ENCODE results near the gene PTCRA. TPM values are rescaled to one million over a fixed set of nuclear protein-coding genes. Genes with fewer than 3 reads are reported as not detected.
A peak's percentile ranks its signal among the peaks of the same experiment; 100 is the strongest.
"Not testable (repeated sequence)": the region's sequence is repeated elsewhere in the genome, so short reads cannot be mapped to it uniquely, and the experiment has no call there.

PTCRA gene
- total RNA-seq, 2 experiments from 2014 or later, result not detected

DNA sequence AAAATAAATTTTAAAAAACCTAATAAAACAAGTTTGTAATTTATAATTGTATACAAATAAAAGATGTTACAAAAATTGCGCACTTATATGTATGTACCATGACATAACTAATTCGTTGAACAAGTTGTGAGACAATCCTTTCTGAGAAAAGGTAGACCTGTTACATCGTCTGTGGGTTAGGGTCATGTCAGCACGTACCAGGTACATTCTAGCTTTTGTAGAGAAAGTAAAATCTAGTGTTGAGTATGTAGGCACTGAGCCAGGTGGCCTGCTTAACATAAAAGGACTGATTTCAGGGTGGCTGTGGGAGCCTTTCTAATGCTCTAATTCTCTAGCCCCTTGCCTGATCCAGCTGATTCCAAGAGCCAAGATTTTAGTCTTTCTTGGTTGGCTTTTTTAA is 26.0 kb upstream of the PTCRA start:
- Mint-ChIP-seq H3K27me3 (no peaks in the 10 kb centered on the region), H3K4me3 (peak overlapping the region; percentile 88), H3K36me3 (peaks cover 25% of the 10 kb centered on the region), H3K4me1 (ENCODE audit: low read depth) (peaks cover 25% of the 10 kb centered on the region), H3K27ac (peak overlapping the region; percentile 94), H3K9me3 (no peaks in the 10 kb centered on the region)
- POLR2A ChIA-PET, result interaction anchor here (1.3 to 3.0 kb wide), 3 partner anchors 10 to 144 kb away, joined by 4 to 36 read pairs (median 8); partner anchors contain the start of genes RPL7L1 and TBCC
- CTCF ChIA-PET, result interaction anchor here (1.6 to 2.3 kb wide), 2 partner anchors 228 to 253 kb away, joined by 6 to 7 read pairs; no protein-coding TSS in a partner anchor
- intact Hi-C loops (cut with micrococcal nuclease), result loop anchor here (1.0 to 5.0 kb wide), 6 partner anchors 11 to 1357 kb away; partner anchors contain the start of genes CNPY3, HSP90AB1, RPL7L1 and TBCC
- DNase-seq, result peak; percentile 37

DNA sequence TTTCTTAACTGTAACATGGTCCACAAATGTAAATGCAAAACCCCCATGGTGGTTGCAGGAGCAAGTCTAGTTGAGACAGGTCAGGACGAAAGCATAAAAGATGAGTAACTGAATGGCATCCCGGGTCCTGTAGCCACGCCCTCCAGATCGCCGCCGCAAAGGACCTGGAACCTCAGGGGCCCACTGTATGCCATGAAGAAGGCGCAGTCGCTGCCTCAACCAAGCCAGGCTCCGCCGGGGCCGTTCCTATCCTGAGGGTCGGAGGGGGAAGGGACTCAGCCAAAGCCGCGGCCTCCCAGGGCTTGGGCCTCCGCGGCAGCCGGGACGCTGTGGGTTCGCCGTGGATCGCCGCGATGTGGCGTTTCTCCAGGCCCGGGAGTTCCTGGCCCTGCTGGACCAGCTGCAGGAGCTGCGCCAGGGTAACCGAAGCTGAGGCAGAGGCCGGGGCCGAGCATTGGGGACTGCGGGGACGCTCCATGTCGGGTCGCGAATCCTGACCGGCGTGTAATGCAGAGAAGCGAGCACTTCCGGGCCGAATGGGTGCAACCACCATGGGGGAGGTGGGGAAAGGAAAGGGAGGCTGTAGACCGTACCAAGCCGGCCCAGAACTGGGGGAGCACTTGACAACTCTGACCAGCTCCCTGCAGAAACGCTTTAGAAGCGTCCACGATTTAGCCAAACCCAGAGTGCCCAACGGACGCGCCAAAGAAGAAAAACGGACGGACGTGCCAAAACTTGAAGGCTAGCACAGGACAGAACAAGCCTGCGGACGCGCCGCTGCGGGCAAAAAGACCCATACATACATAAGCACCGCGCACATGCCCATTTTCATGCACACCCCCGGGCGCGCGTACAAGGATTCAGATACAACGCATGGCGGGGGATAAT is 25.3 kb upstream of the PTCRA start:
- Mint-ChIP-seq H3K9me3 (no peaks in the 10 kb centered on the region), H3K4me3 (peak overlapping the region; percentile 88), H3K27ac (peak overlapping the region; percentile 94), H3K4me1 (ENCODE audit: low read depth) (peaks cover 25% of the 10 kb centered on the region), H3K27me3 (no peaks in the 10 kb centered on the region), H3K36me3 (peaks cover 22% of the 10 kb centered on the region)
- ChIA-PET POLR2A (interaction anchor here (0.6 to 3.0 kb wide), 8 partner anchors 8 to 318 kb away, joined by 3 to 36 read pairs (median 4); partner anchors contain the start of genes CNPY3, RPL7L1 and TBCC), CTCF (interaction anchor here (1.7 to 2.3 kb wide), 2 partner anchors 164 to 253 kb away, joined by 7 read pairs; no protein-coding TSS in a partner anchor)
- intact Hi-C loops (cut with micrococcal nuclease), result loop anchor here (1.0 to 5.0 kb wide), 6 partner anchors 11 to 1356 kb away; partner anchors contain the start of genes CNPY3, HSP90AB1, RPL7L1 and TBCC
- DNase-seq, result peak; percentile 96

DNA sequence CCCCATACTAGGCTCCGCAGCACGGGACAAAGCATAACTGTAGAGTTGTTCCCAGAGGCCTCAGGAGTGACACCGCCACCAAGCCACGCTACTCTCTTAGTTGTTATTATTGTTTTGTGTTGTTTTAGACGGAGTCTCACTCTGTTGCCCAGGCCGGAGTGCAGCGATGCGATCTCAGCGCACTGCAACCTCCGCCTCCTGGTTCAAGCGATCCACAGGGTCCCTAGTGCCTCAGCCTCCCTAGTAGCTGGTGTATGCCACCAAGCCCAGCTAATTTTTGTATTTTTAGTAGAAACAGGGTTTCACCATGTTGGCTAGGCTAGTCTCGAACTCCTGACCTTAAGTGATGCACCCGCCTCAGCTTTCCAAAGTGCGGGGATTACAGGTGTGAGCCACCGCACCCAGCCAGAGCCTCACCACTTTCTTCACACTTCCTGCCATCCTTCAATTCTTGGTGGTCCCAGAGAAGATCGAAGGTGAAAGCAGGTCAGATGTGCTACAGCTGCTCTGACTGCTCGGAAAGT is 24.6 kb upstream of the PTCRA start:
- Mint-ChIP-seq H3K36me3 (peaks cover 15% of the 10 kb centered on the region), H3K27ac (peak overlapping the region; percentile 94), H3K27me3 (no peaks in the 10 kb centered on the region), H3K4me3 (peak overlapping the region; percentile 88), H3K4me1 (ENCODE audit: low read depth) (peaks cover 23% of the 10 kb centered on the region), H3K9me3 (no peaks in the 10 kb centered on the region)
- no peak for DNase-seq
- CTCF ChIA-PET, result interaction anchor here (0.8 to 2.3 kb wide), 3 partner anchors 10 to 252 kb away, joined by 3 to 7 read pairs (median 7); no protein-coding TSS in a partner anchor
- intact Hi-C loops (cut with micrococcal nuclease), result loop anchor here (2.0 to 5.0 kb wide), 3 partner anchors 144 to 1356 kb away; partner anchors contain the start of genes HSP90AB1 and TBCC
- POLR2A ChIA-PET, result interaction anchor here (0.6 to 3.0 kb wide), 6 partner anchors 9 to 319 kb away, joined by 3 to 36 read pairs (median 5); partner anchors contain the start of genes RPL7L1 and TBCC

DNA sequence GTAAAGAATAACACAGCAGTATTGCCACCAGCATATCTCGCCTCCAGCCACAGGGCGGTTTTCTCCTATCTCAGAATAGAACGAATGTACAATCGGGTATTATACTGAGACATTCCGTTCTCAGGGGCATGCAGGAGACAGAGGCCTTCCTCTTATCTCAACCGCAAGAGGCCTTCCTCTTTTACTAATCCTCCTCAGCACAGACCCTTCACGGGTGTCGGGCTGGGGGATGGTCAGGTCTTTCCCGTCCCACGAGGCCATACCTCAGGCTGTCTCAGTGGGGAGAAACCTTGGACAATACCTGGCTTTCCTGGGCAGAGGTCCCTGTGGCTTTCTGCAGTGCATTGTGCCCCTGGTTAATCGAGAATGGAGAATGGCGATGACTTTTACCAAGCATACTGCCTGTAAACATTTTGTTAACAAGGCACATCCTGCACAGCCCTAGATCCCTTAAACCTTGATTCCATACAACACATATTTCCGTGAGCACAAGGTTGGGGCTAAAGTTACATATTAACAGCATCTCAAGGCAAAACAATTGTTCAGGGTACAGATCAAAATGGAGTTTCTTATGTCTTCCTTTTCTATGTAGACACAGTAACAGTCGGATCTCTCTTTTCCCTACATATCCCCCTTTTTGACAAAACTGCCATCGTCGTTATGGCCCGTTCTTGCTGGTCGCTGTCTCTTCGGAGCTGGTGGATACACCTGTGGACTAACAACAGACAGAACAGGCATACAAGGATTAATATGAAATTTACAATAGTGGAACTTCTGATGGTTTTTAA is 21.6 kb upstream of the PTCRA start:
- H3K27me3 Mint-ChIP-seq, DNase-seq, H3K4me3 Mint-ChIP-seq, H3K36me3 Mint-ChIP-seq, H3K27ac Mint-ChIP-seq, H3K9me3 Mint-ChIP-seq, POLR2A ChIA-PET: not testable (repeated sequence)
- CTCF ChIA-PET, result interaction anchor here (2.9 kb wide), 1 partner anchor 232 kb away, joined by 18 read pairs; no protein-coding TSS in a partner anchor
- peaks cover 11% of the 10 kb centered on the region for H3K4me1 Mint-ChIP-seq (ENCODE audit: low read depth)
- intact Hi-C loops (cut with micrococcal nuclease), result loop anchor here (5.0 kb wide), 1 partner anchor 327 kb away; no protein-coding TSS in a partner anchor

DNA sequence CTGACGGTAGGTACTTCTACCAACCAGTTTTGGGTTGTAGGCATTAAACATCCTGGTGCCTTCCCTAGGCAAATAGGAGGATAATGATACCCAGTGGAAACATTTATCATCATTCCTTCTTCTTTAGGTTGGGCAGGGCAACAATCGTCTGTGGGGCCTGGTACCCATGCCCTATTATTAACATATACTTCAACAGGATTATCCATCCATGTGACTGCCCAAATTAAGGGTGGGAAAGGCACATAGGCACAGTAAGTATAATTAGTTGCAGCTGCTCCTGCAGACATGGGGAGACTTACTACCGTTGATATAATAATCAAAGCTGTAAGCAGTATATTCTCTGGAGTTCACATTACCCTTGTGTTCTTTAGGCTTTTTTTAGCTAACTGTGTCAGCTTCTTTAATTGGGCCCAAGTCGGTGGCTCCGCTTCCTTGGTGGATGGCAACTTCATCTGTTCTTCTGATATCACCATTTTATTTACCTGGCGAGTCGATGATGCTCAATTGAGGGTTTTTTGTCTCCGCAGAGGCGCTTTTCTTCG is 19.6 kb upstream of the PTCRA start:
- no peak overlapping the region for H3K27ac Mint-ChIP-seq
- CTCF ChIA-PET, result interaction anchor here (0.6 to 2.9 kb wide), 5 partner anchors 11 to 248 kb away, joined by 3 to 18 read pairs (median 3); no protein-coding TSS in a partner anchor
- H3K36me3 Mint-ChIP-seq, result no peaks in the 10 kb centered on the region
- no peak for DNase-seq
- H3K9me3 Mint-ChIP-seq, result no peaks in the 10 kb centered on the region
- intact Hi-C loops (cut with micrococcal nuclease), result loop anchor here (5.0 kb wide), 1 partner anchor 169 kb away; no protein-coding TSS in a partner anchor
- H3K27me3 Mint-ChIP-seq, result no peaks in the 10 kb centered on the region
- no peak overlapping the region for H3K4me3 Mint-ChIP-seq
- POLR2A ChIA-PET, result no interaction called here
- H3K4me1 Mint-ChIP-seq (ENCODE audit: low read depth), result peaks cover 1% of the 10 kb centered on the region

DNA sequence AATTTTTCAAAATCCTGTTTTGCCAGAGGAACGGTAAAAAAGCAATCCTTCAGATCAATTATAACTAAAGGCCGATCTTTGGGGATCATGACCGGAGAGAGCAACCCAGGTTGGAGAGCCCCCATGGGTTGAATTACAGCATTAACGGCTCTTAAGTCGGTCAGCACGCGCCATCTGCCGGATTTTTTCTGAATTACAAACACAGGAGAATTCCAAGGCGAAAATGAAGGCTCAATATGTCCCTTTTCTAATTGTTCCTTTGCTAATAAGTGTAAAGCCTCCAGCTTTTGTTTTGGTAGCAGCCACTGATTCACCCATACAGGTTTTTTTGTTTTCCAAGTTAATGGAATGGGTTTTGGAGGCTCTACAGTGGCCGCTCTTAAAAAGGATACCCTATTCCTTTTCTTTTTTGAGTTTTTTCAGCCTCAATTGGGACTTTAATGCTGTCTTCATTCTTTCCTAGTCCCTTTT is 16.9 kb upstream of the PTCRA start:
- Mint-ChIP-seq H3K27me3 (no peaks in the 10 kb centered on the region), H3K36me3 (no peaks in the 10 kb centered on the region), H3K27ac (no peak overlapping the region), H3K4me1 (ENCODE audit: low read depth) (peaks cover 8% of the 10 kb centered on the region), H3K4me3 (no peak overlapping the region), H3K9me3 (no peaks in the 10 kb centered on the region)
- ChIA-PET CTCF (interaction anchor here (0.9 to 4.7 kb wide), 4 partner anchors 172 to 244 kb away, joined by 3 to 36 read pairs (median 6); no protein-coding TSS in a partner anchor), POLR2A (no interaction called here)
- intact Hi-C loops (cut with micrococcal nuclease), result loop anchor here (1.0 to 5.0 kb wide), 2 partner anchors 172 to 238 kb away; no protein-coding TSS in a partner anchor
- DNase-seq, result peak; percentile 76

DNA sequence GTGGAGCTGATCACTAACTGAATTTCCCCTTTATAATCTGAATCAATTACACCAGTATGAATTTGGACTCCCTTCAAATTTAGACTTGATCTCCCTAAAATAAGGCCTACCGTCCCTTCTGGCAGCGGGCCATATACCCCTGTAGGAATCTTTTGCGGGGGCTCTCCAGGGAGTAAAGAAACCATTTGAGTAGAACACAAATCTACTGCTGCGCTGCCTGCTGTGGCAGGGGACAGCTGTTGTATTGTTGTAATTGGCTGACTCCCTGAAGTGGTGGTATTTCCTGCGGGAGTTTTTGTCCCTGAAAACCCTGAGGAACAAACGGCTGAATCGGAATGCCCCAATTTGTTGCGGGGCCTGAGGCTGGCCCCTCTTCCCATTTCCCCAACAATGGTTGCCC is 16.0 kb upstream of the PTCRA start:
- H3K36me3 Mint-ChIP-seq, result no peaks in the 10 kb centered on the region
- H3K9me3 Mint-ChIP-seq, result no peaks in the 10 kb centered on the region
- H3K27me3 Mint-ChIP-seq, result no peaks in the 10 kb centered on the region
- H3K4me1 Mint-ChIP-seq (ENCODE audit: low read depth), result peaks cover 8% of the 10 kb centered on the region
- CTCF ChIA-PET, result interaction anchor here (0.7 to 4.7 kb wide), 9 partner anchors 16 to 484 kb away, joined by 3 to 36 read pairs (median 4); partner anchors contain the start of gene CNPY3
- POLR2A ChIA-PET, result no interaction called here
- intact Hi-C loops (cut with micrococcal nuclease), result loop anchor here (1.0 to 5.0 kb wide), 5 partner anchors 62 to 325 kb away; partner anchors contain the start of genes GNMT, KLHDC3 and MEA1
- DNase-seq, result no peak
- no peak overlapping the region for H3K4me3 Mint-ChIP-seq
- H3K27ac Mint-ChIP-seq, result no peak overlapping the region

DNA sequence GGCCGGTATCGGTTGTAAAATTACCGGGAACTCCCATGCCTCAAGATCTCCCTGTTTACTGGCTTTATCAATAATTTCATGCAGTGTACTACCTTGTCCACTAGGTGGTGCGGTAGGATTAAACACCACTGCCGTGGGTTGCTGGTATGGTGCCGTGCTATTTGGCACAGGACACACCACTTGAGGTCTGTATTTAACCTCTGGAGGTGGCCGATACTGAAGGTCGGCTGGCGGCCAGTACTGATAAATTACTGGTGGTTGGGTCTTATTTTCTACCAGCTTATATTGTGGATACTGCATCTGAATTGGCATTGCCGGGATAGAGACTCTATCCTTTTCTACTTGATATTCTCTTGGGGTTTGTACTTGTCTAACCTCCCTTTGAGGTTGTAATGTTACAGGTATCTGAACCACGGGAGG is 14.3 kb upstream of the PTCRA start:
- no peak overlapping the region for H3K4me3 Mint-ChIP-seq
- H3K27ac Mint-ChIP-seq, result no peak overlapping the region
- ChIA-PET POLR2A (no interaction called here), CTCF (interaction anchor here (0.6 to 4.7 kb wide), 20 partner anchors 10 to 327 kb away, joined by 3 to 36 read pairs (median 3); partner anchors contain the start of genes CUL7, KLC4, MRPL2 and RPL7L1)
- H3K27me3 Mint-ChIP-seq, result no peaks in the 10 kb centered on the region
- peak; percentile 78 for DNase-seq
- H3K4me1 Mint-ChIP-seq (ENCODE audit: low read depth), result peaks cover 8% of the 10 kb centered on the region
- no peaks in the 10 kb centered on the region for H3K36me3 Mint-ChIP-seq
- H3K9me3 Mint-ChIP-seq, result no peaks in the 10 kb centered on the region
- intact Hi-C loops (cut with micrococcal nuclease), result loop anchor here (1.0 to 5.0 kb wide), 4 partner anchors 61 to 323 kb away; partner anchors contain the start of genes GNMT, KLHDC3 and MEA1

DNA sequence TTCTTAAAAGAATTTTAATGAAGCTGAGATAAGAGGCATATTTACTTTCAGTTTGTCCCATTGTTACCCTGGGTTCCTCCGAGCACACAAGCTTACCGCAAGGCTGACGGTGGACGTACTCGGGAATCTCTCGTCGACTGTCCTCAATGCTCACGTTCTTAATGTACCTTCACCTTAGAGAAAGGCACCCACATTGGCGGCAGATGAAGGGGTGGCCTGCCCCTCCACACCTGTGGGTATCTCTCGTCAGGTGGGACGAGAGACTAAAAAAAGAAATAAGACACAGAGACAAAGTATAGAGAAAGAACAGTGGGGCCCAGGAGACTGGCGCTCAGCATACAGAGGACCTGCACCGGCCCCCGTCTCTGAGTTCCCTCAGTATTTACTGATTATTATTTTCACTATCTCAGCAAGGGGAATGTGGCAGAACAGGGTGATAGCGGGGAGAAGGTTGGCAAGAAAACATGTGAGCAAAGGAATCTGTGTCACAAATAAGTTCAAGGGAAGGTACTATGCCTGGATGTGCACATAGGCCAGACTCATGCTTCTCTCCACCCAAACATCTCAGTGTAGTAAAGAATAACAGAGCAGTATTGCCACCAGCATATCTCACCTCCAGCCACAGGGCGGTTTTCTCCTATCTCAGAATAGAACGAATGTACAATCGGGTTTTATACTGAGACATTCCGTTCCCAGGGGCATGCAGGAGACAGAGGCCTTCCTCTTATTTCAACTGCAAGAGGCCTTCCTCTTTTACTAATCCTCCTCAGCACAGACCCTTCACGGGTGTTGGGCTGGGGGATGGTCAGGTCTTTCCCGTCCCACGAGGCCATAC is 13.2 kb upstream of the PTCRA start:
- H3K27ac Mint-ChIP-seq; H3K4me1 Mint-ChIP-seq (ENCODE audit: low read depth); H3K4me3 Mint-ChIP-seq; DNase-seq; H3K36me3 Mint-ChIP-seq; H3K9me3 Mint-ChIP-seq; H3K27me3 Mint-ChIP-seq; POLR2A ChIA-PET: not testable (repeated sequence)
- CTCF ChIA-PET, result interaction anchor here (0.6 to 4.7 kb wide), 5 partner anchors 16 to 241 kb away, joined by 3 to 36 read pairs (median 4); no protein-coding TSS in a partner anchor
- intact Hi-C loops (cut with micrococcal nuclease), result loop anchor here (5.0 kb wide), 2 partner anchors 60 to 110 kb away; partner anchors contain the start of genes GNMT, KLHDC3 and MEA1

DNA sequence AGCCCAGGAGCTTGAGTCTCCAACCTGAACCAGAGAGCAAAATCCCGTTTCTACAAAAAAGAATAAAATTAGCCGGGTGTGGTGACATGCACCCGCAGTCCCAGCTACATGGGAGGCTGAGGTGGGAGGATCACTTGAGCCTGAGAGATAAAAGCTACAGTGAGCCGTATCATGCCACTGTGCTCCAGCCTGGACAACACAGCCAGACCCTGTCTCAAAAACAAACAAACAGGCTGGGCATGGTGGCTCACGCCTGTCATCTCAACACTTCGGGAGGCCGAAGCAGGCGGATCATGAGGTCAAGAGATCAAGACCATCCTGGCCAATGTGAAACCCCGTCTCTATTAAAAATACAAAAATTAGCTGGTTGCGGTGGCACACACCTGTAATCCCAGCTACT is 11.4 kb upstream of the PTCRA start:
- Mint-ChIP-seq H3K27me3 (no peaks in the 10 kb centered on the region), H3K36me3 (no peaks in the 10 kb centered on the region), H3K27ac (no peak overlapping the region), H3K4me1 (ENCODE audit: low read depth) (peaks cover 8% of the 10 kb centered on the region), H3K4me3 (no peak overlapping the region), H3K9me3 (no peaks in the 10 kb centered on the region)
- intact Hi-C loops (cut with micrococcal nuclease), result loop anchor here (5.0 kb wide), 2 partner anchors 58 to 108 kb away; partner anchors contain the start of genes GNMT, KLHDC3 and MEA1
- ChIA-PET CTCF (interaction anchor here (0.6 to 1.3 kb wide), 2 partner anchors 173 to 239 kb away, joined by 3 to 4 read pairs; no protein-coding TSS in a partner anchor), POLR2A (no interaction called here)
- no peak for DNase-seq

All from activated CD4-positive, alpha-beta memory T cell treated with anti-CD3 and anti-CD28 coated beads for 36 hours (primary cell).